ENCODE measurements around the gene IFITM10. TPM values are rescaled to one million over a fixed set of nuclear protein-coding genes. Genes with fewer than 3 reads are reported as not detected.
"Not testable (repeated sequence)": the region's sequence is repeated elsewhere in the genome, so short reads cannot be mapped to it uniquely, and the experiment has no call there.

IFITM10 gene
- total and polyA plus RNA-seq, 2 donors (not counting 1 experiment from before 2014, with no cell fraction given) = 0.15 to 0.50 TPM

DNA sequence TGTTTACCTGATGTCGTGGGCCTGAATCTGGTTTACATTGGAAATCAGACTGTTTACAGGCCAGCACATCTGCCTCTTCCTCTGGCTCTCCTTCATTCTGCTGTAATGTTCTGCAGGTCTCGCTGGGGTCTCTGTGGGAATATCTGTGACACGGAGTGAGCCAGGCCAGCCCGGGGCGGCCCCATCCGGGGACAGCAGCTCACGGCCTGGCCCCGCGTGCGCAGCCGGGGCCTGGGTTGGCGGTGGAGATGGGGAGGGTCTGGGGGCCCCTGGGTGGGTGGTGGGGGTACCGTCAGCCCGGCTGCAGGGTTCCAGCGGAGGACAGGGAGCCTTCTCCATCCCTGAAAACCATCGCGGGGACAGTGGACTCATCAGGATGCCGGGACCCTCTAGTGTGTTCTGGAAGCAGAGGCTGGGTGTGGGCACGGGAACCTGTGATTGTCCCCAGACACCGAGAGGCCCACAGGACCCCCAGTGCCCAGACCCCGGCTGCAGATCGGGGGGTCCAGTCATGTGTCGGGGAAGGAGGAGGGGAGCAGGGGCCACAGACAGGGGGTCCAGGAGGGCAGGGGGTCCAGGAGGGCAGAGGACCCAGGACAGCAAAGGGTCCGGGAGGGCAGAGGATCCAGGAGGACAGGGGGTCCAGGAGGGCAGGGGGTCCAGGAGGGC is 66.4 kb downstream of the IFITM10 start:
- not testable (repeated sequence) for H4K20me1 ChIP-seq (ENCODE audit: control insufficient read depth, extremely low read depth, insufficient read depth, low read length); H3K27me3 ChIP-seq (ENCODE audit: control insufficient read depth, insufficient read depth, low read length); H3K4me3 ChIP-seq (replicated peaks in 1 of 4; ENCODE audit: control extremely low read depth in 1 of 4, insufficient read depth in 1 of 4, low read depth in 3 of 4, low read length in 4 of 4)

DNA sequence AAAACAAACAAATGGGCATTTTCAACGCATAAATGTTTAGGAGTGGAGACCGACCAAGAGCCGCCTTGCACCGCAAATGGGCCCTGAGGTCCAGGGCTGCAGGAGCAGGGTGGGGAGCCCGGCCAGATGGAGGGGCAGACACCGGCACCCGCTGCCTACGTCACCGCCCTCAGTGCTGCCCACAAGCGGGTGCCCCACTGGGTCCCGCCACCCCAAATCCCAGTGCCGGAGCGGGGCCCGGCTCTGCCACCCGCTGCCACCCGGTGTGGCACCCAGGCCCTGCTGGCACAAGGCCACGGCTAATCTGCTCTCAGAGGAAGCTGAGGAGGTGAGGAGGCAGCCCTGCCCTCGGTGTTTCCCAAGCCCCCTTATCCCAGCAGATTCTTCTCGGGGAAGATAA is 67.2 kb downstream of the IFITM10 start:
- not testable (repeated sequence) for H3K4me2 ChIP-seq (ENCODE audit: extremely low read depth, insufficient read depth, low read length); H3K27me3 ChIP-seq (ENCODE audit: control insufficient read depth, insufficient read depth, low read length); H4K20me1 ChIP-seq (ENCODE audit: control insufficient read depth, extremely low read depth, insufficient read depth, low read length); H3K36me3 ChIP-seq (ENCODE audit: control insufficient read depth, insufficient read depth, low read length); H2AFZ ChIP-seq (ENCODE audit: low read length); H3K79me2 ChIP-seq (ENCODE audit: control insufficient read depth, insufficient read depth, low read length); H3K4me1 ChIP-seq (ENCODE audit: control insufficient read depth, extremely low read depth, insufficient read depth, low read length); H3K27ac ChIP-seq (ENCODE audit: insufficient read depth, low read length); H3K9ac ChIP-seq (ENCODE audit: insufficient read depth, low read length); H3K4me3 ChIP-seq (replicated peaks in 1 of 4; ENCODE audit: control extremely low read depth in 1 of 4, insufficient read depth in 1 of 4, low read depth in 3 of 4, low read length in 4 of 4); DNase-seq (ENCODE audit: low read depth in 2 of 2); H3K9me3 ChIP-seq (ENCODE audit: control insufficient read depth, insufficient read depth, low read depth, low read length)

More for the DNA sequence above, 66.4 kb downstream of the IFITM10 start:
- H3K4me1 ChIP-seq (ENCODE audit: control insufficient read depth, extremely low read depth, insufficient read depth, low read length); H2AFZ ChIP-seq (ENCODE audit: low read length); H3K27ac ChIP-seq (ENCODE audit: insufficient read depth, low read length); H3K4me2 ChIP-seq (ENCODE audit: extremely low read depth, insufficient read depth, low read length); H3K36me3 ChIP-seq (ENCODE audit: control insufficient read depth, insufficient read depth, low read length); H3K79me2 ChIP-seq (ENCODE audit: control insufficient read depth, insufficient read depth, low read length); DNase-seq (ENCODE audit: low read depth in 2 of 2); H3K9me3 ChIP-seq (ENCODE audit: control insufficient read depth, insufficient read depth, low read depth, low read length); H3K9ac ChIP-seq (ENCODE audit: insufficient read depth, low read length): not testable (repeated sequence)

Other genes starting within 250 kb of the IFITM10 start
- gene DUSP8, start 178.3 kb downstream of the IFITM10 start, total RNA-seq = 0.51 and 0.66 TPM in 2 replicates
- 0.62 and 1.6 TPM in 2 replicates for gene DUSP8, start 178.3 kb downstream of the IFITM10 start, polyA plus RNA-seq
- gene KRTAP5-1, start 165.3 kb downstream of the IFITM10 start, total RNA-seq = not detected in 2 replicates
- not detected in 2 replicates for gene KRTAP5-1, start 165.3 kb downstream of the IFITM10 start, polyA plus RNA-seq
- not detected in 2 replicates for gene KRTAP5-2, start 152.3 kb downstream of the IFITM10 start, total RNA-seq
- not detected in 2 replicates for gene KRTAP5-2, start 152.3 kb downstream of the IFITM10 start, polyA plus RNA-seq
- gene KRTAP5-3, start 142.1 kb downstream of the IFITM10 start, total RNA-seq = not detected in 2 replicates
- gene KRTAP5-3, start 142.1 kb downstream of the IFITM10 start, polyA plus RNA-seq = not detected in 2 replicates
- gene KRTAP5-4, start 128.5 kb downstream of the IFITM10 start, total RNA-seq = not detected in 2 replicates
- gene KRTAP5-4, start 128.5 kb downstream of the IFITM10 start, polyA plus RNA-seq = not detected in 2 replicates
- not detected in 2 replicates for gene KRTAP5-5, start 120.8 kb downstream of the IFITM10 start, total RNA-seq
- gene KRTAP5-5, start 120.8 kb downstream of the IFITM10 start, polyA plus RNA-seq = not detected in 2 replicates
- not detected in 2 replicates for gene KRTAP5-6, start 53.4 kb downstream of the IFITM10 start, total RNA-seq
- not detected in 2 replicates for gene KRTAP5-6, start 53.4 kb downstream of the IFITM10 start, polyA plus RNA-seq
- 198 and 253 TPM in 2 replicates for gene CTSD, start 13.3 kb upstream of the IFITM10 start, total RNA-seq
- gene CTSD, start 13.3 kb upstream of the IFITM10 start, polyA plus RNA-seq = 120 and 135 TPM in 2 replicates
- gene SYT8, start 84.4 kb upstream of the IFITM10 start, total RNA-seq = not detected in 2 replicates
- gene SYT8, start 84.4 kb upstream of the IFITM10 start, polyA plus RNA-seq = not detected in 2 replicates
- not detected in 2 replicates for gene TNNI2, start 88.4 kb upstream of the IFITM10 start, total RNA-seq
- not detected in 2 replicates for gene TNNI2, start 88.4 kb upstream of the IFITM10 start, polyA plus RNA-seq
- gene LSP1, start 102.5 kb upstream of the IFITM10 start, total RNA-seq = 1.8 and 6.7 TPM in 2 replicates
- gene LSP1, start 102.5 kb upstream of the IFITM10 start, polyA plus RNA-seq = 0.19 and 1.3 TPM in 2 replicates
- gene PRR33, start 141.3 kb upstream of the IFITM10 start, total RNA-seq = not detected in 2 replicates
- gene PRR33, start 141.3 kb upstream of the IFITM10 start, polyA plus RNA-seq = not detected in 2 replicates
- gene TNNT3, start 169.1 kb upstream of the IFITM10 start, total RNA-seq = 0.26 TPM in 1 of 2 replicates, not detected in the other
- not detected in 2 replicates for gene TNNT3, start 169.1 kb upstream of the IFITM10 start, polyA plus RNA-seq
- 49.8 and 95.3 TPM in 2 replicates for gene MRPL23, start 196.7 kb upstream of the IFITM10 start, total RNA-seq
- 68.2 and 94.2 TPM in 2 replicates for gene MRPL23, start 196.7 kb upstream of the IFITM10 start, polyA plus RNA-seq
- 1.8 and 55.0 TPM in 2 replicates for gene H19, start 247.2 kb upstream of the IFITM10 start, total RNA-seq
- gene H19, start 247.2 kb upstream of the IFITM10 start, polyA plus RNA-seq = 2.3 and 8.9 TPM in 2 replicates

Measured in fibroblast of lung (primary cell).